NCI-H1417 (cell line): ENCODE results near the gene TRANK1.
"Not testable (repeated sequence)": the region's sequence is repeated elsewhere in the genome, so short reads cannot be mapped to it uniquely, and the experiment has no call there.

Experiments
- DNase-seq, 3 experiments: peaks; one replicate each; lab custom pipeline; 2025; lab: John Stamatoyannopoulos, UW

Gene TRANK1

GRCh38 chr3:36944641-36945270 is at the start of gene TRANK1:
TRANK1 (minus strand) TSS chr3:36945054; CDS start chr3:36944809, 245 bp downstream.
- DNase-seq: peak; percentile 21 to 86 (median 65)

GRCh38 chr3:36993326-36994283 is 48.8 kb upstream of the TRANK1 start, which contains the start of gene MLH1:
MLH1 (plus strand) TSS chr3:36993518; CDS start chr3:36993548, 30 bp downstream.
- no peak for DNase-seq

GRCh38 chr3:36992806-36993325 is 48.0 kb upstream of the TRANK1 start, which contains the start of gene EPM2AIP1:
EPM2AIP1 (minus strand) TSS chr3:36993131; CDS start chr3:36993077, 54 bp downstream.
- no peak for DNase-seq

- no peak for DNase-seq
These were observed 47.3 kb upstream of the TRANK1 start for GRCh38 chr3:36991923-36992805.

GRCh38 chr3:36991147-36991546 is 46.3 kb upstream of the TRANK1 start:
- no peak for DNase-seq

GRCh38 chr3:36989568-36989967 is 44.7 kb upstream of the TRANK1 start:
- DNase-seq: no peak

- no peak for DNase-seq
These were observed 44.2 kb upstream of the TRANK1 start for GRCh38 chr3:36989005-36989404.

- DNase-seq: no peak
These were observed 43.5 kb upstream of the TRANK1 start for GRCh38 chr3:36988356-36988755.

GRCh38 chr3:36981006-36981405 is 36.2 kb upstream of the TRANK1 start:
- DNase-seq: no peak

GRCh38 chr3:36973139-36973538 is 28.3 kb upstream of the TRANK1 start:
- DNase-seq: no peak

- no peak for DNase-seq
These were observed 27.3 kb upstream of the TRANK1 start for GRCh38 chr3:36972163-36972562.

- peak; percentile 88 to 98 (median 92) for DNase-seq
These were observed 24.9 kb upstream of the TRANK1 start for GRCh38 chr3:36969540-36970432.

- peak in 1 of 3 experiments; percentile 10 for DNase-seq
These were observed 24.2 kb upstream of the TRANK1 start for GRCh38 chr3:36969085-36969484.

GRCh38 chr3:36965440-36965839 is 20.6 kb upstream of the TRANK1 start:
- DNase-seq: peak; percentile 25 to 64 (median 27)

GRCh38 chr3:36964817-36965216 is 20.0 kb upstream of the TRANK1 start:
- no peak for DNase-seq

GRCh38 chr3:36964331-36964730 is 19.5 kb upstream of the TRANK1 start:
- no peak for DNase-seq

GRCh38 chr3:36963008-36963407 is 18.2 kb upstream of the TRANK1 start:
- not testable (repeated sequence) for DNase-seq

GRCh38 chr3:36960502-36960901 is 15.6 kb upstream of the TRANK1 start:
- DNase-seq: no peak

- DNase-seq: peak; percentile 1 to 74 (median 67)
These were observed 15.0 kb upstream of the TRANK1 start for GRCh38 chr3:36959821-36960220.

- DNase-seq: no peak
These were observed 13.2 kb upstream of the TRANK1 start for GRCh38 chr3:36957862-36958686.
